GM12864 (cell line): ENCODE measurements around the gene CDC42BPA.

Experiments used
- DNase-seq: peaks from one replicate; pipeline ENCODE4 v3.0.0-alpha.2; 2011; ENCODE audit warnings: low read depth
- H3K4me3 ChIP-seq: 2 replicates; pipeline ENCODE4 v1.5.1; 2011; ENCODE audit warnings: mild to moderate bottlenecking, low read depth, low read length, control low read depth
- CTCF ChIP-seq: IDR thresholded peaks from 2 replicates; pipeline ENCODE4 v1.5.1; 2011; ENCODE audit warnings: low read depth, mild to moderate bottlenecking, moderate library complexity, low read length, control low read depth, inconsistent platforms; ENCODE audit errors: missing control alignments

CDC42BPA gene

GRCh38 chr1:227315629-227316346 lies 2.5 kb downstream of the CDC42BPA start:
- TF ChIP-seq CTCF: no peak
- no peak for DNase-seq
- H3K4me3 ChIP-seq: no peak overlapping the region

- no peak for TF ChIP-seq CTCF
- no peak for DNase-seq
- H3K4me3 ChIP-seq: no peak overlapping the region
Observed at GRCh38 chr1:227314014-227314848, 4.1 kb downstream of the CDC42BPA start.

GRCh38 chr1:227312361-227313025 lies 5.8 kb downstream of the CDC42BPA start:
- TF ChIP-seq CTCF: no peak
- no peak for DNase-seq
- H3K4me3 ChIP-seq: no peak overlapping the region

DNA sequence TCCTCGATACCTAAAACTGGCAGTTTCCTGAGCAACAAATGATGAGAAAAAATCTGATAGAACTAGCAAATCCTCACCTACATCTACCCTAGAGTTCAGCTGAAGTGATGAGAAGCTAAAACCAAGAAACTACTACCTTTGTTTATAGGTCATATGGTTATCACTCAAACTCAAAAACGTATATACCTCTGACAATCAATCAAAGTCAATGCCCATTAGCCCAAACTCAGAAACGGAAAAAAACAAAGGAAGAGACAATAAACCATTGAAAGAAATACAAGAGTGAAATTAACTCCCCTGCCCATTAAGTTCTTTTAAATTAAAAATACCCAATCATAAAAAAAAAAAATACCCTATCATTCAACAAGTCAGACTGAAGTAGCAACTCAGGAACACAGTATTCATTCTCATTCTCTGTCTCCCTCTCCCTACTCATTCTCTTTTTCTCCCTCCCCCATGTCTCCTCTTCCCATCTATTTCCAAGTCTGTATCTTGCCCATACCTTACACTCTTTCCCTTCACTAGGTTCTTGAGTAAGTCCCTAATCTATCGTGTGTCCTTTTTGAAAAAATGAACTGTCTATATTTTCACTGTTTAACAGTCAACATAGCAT lies 6.8 kb downstream of the CDC42BPA start:
- DNase-seq: no peak
- no peak overlapping the region for H3K4me3 ChIP-seq
- no peak for TF ChIP-seq CTCF

DNA sequence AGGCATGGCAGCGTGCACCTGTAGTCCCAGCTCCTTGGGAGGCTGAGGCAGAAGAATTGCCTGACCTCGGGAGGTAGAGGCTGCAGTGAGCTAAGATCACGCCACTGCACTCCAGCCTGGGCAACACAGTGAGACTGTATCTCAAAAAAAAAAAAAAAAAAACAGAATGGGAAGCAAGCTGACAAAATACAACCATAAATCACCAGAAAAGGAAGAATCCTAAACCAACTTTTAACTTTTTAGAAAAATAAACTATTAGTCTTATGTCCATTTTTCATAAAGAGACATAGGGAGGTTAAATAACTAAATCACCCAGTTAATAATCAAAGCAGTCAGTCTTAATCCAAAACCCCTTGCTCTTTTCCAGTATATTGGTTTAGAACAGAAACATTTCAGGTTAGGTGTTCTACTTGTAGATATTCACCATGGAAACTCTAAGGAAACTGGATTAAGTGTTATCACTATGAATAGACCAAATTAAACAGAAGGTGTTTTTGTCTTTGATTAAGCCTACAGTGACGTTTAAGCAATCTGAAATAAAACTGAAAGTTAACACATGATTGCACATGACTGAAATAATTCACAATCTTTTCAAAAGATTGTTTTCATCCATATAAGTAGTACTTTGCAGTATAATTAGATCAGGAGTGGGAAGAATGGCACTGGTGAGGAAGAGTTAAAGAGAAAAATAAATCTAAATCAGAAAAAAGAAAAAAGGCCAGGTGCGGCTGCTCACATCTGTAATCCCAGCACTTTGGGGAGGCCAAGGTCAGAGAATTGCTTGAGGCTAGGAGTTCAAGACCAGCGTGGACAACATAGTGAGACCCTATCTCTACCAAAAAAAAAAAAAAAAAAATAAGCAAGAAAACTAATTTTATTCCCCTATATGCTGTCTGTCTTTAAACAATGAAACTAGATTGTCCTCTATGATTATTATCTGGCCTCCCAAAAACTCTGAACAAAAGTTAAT lies 9.6 kb downstream of the CDC42BPA start:
- no peak for TF ChIP-seq CTCF

GRCh38 chr1:227306689-227307088 lies 11.6 kb downstream of the CDC42BPA start:
- no peak overlapping the region for H3K4me3 ChIP-seq
- no peak for DNase-seq
- TF ChIP-seq CTCF: no peak

More for the DNA sequence above, 9.6 kb downstream of the CDC42BPA start:
- no peak for DNase-seq
- H3K4me3 ChIP-seq: no peak overlapping the region
